ENCODE results near the gene PLRG1. TPM values are rescaled to one million over a fixed set of nuclear protein-coding genes. Genes with fewer than 3 reads are reported as not detected.

PLRG1 gene
- polyA plus RNA-seq, 1 donor from 2014 or later, result 133 TPM

- Histone ChIP-seq H3K36me3 (ENCODE audit: insufficient read depth, low read length) (no peaks in the 10 kb centered on the region), H4K20me1 (ENCODE audit: insufficient read depth) (no peaks in the 10 kb centered on the region), H2AFZ (ENCODE audit: low read depth, low read length) (no peak within 1 kb of the TSS), H3K79me2 (replicated peaks; ENCODE audit: insufficient read depth, low read length) (no peaks in the 10 kb centered on the region), H3K27me3 (ENCODE audit: insufficient read depth, low read depth, low read length) (no peaks in the 10 kb centered on the region), H3K9me2 (ENCODE audit: insufficient read depth, low read length) (no peaks in the 10 kb centered on the region), H3F3A (ENCODE audit: insufficient read depth, low read length, poor library complexity, severe bottlenecking) (no peaks in the 10 kb centered on the region), H3K4me3 (ENCODE audit: low read length) (no peak within 1 kb of the TSS), H3K9me3 (ENCODE audit: low read length) (no peaks in the 10 kb centered on the region), H3K4me2 (ENCODE audit: low read length) (no peak within 1 kb of the TSS), H3K27ac (ENCODE audit: low read length) (no peak within 1 kb of the TSS), H3K9ac (ENCODE audit: low read length) (no peak within 1 kb of the TSS)
- TF ChIP-seq CTCF (IDR thresholded peaks at IDR 0.05; ENCODE audit: poor library complexity, severe bottlenecking) (no peak), TAF1 (IDR thresholded peaks at IDR 0.05; ENCODE audit: low read depth) (no peak), EZH2 (IDR thresholded peaks at IDR 0.05; ENCODE audit: borderline replicate concordance, insufficient read depth, low read length, poor library complexity, severe bottlenecking) (no peak), EP300 (conservative IDR thresholded peaks at IDR 0.05; ENCODE audit: poor library complexity, severe bottlenecking) (no peak), MXI1 (conservative IDR thresholded peaks at IDR 0.05; ENCODE audit: poor library complexity, severe bottlenecking) (no peak), SMC3 (conservative IDR thresholded peaks at IDR 0.05; ENCODE audit: poor library complexity) (no peak), POLR2AphosphoS5 (IDR thresholded peaks at IDR 0.05) (no peak), RAD21 (conservative IDR thresholded peaks at IDR 0.05) (no peak)
- TF ChIP-seq, protein P1, sequence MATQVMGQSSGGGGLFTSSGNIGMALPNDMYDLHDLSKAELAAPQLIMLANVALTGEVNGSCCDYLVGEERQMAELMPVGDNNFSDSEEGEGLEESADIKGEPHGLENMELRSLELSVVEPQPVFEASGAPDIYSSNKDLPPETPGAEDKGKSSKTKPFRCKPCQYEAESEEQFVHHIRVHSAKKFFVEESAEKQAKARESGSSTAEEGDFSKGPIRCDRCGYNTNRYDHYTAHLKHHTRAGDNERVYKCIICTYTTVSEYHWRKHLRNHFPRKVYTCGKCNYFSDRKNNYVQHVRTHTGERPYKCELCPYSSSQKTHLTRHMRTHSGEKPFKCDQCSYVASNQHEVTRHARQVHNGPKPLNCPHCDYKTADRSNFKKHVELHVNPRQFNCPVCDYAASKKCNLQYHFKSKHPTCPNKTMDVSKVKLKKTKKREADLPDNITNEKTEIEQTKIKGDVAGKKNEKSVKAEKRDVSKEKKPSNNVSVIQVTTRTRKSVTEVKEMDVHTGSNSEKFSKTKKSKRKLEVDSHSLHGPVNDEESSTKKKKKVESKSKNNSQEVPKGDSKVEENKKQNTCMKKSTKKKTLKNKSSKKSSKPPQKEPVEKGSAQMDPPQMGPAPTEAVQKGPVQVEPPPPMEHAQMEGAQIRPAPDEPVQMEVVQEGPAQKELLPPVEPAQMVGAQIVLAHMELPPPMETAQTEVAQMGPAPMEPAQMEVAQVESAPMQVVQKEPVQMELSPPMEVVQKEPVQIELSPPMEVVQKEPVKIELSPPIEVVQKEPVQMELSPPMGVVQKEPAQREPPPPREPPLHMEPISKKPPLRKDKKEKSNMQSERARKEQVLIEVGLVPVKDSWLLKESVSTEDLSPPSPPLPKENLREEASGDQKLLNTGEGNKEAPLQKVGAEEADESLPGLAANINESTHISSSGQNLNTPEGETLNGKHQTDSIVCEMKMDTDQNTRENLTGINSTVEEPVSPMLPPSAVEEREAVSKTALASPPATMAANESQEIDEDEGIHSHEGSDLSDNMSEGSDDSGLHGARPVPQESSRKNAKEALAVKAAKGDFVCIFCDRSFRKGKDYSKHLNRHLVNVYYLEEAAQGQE (IDR thresholded peaks at IDR 0.05; ENCODE audit: borderline replicate concordance), result no peak
Observed at GRCh38 chr4:154590329-154591006, 40.3 kb upstream of the PLRG1 start, which contains the start of gene FGA. FGA (minus strand) TSS chr4:154590742; CDS start chr4:154590687, 55 bp downstream.

DNA sequence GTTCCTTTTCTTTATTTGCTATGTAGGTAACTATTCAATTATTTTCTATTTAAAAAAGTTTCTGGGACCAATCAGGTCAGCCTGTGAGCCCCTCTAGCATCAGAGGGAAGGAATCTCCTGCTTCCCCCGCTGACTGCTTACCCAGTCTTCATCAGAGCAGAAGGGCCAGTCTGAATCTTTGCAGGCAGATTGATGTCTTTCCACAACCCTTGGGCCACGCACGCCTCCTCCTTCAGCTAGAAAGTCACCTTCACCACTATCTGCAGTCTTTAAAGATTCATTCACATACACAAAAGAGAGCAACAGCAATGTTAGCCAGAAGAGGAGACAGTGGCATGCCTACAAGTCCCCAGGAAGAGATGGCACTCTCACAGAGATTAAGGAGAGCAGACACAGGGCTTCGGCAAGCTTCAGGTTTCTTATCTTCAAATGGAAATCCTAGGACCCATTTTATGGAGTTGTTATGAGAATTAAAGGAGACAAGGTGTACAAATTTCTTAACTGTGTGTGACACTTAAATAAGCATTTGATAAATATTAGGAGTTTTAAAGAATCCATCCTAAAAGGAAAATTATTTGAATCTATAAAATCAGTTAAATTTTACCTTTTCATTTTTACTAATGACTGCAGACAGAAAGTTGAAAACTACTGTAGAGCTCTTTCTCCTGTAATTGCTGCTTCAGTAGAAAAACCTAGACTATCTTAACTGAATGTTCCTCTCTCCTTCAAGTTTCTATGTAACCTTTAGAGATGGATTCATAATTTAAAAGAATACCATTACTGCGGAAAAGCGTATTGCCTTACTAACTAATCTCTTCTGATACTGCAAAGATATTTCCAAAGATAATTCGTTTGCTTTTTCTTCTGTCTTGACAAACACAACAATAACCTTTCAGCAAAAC, 39.3 kb upstream of the PLRG1 start:
- Histone ChIP-seq H3K9ac (ENCODE audit: low read length) (no peak overlapping the region), H3K79me2 (replicated peaks; ENCODE audit: insufficient read depth, low read length) (no peaks in the 10 kb centered on the region), H3F3A (ENCODE audit: insufficient read depth, low read length, poor library complexity, severe bottlenecking) (no peaks in the 10 kb centered on the region), H2AFZ (ENCODE audit: low read depth, low read length) (no peak overlapping the region), H3K36me3 (ENCODE audit: insufficient read depth, low read length) (no peaks in the 10 kb centered on the region), H3K27me3 (ENCODE audit: insufficient read depth, low read depth, low read length) (no peaks in the 10 kb centered on the region), H3K4me3 (ENCODE audit: low read length) (no peak overlapping the region), H3K4me2 (ENCODE audit: low read length) (no peak overlapping the region), H4K20me1 (ENCODE audit: insufficient read depth) (no peaks in the 10 kb centered on the region), H3K9me3 (ENCODE audit: low read length) (no peaks in the 10 kb centered on the region), H3K9me2 (ENCODE audit: insufficient read depth, low read length) (no peaks in the 10 kb centered on the region), H3K27ac (ENCODE audit: low read length) (no peak overlapping the region)
- TF ChIP-seq EP300 (conservative IDR thresholded peaks at IDR 0.05; ENCODE audit: poor library complexity, severe bottlenecking) (no peak), TAF1 (IDR thresholded peaks at IDR 0.05; ENCODE audit: low read depth) (no peak), EZH2 (IDR thresholded peaks at IDR 0.05; ENCODE audit: borderline replicate concordance, insufficient read depth, low read length, poor library complexity, severe bottlenecking) (no peak), CTCF (IDR thresholded peaks at IDR 0.05; ENCODE audit: poor library complexity, severe bottlenecking) (no peak), POLR2AphosphoS5 (IDR thresholded peaks at IDR 0.05) (no peak), RAD21 (conservative IDR thresholded peaks at IDR 0.05) (no peak), SMC3 (conservative IDR thresholded peaks at IDR 0.05; ENCODE audit: poor library complexity) (no peak), MXI1 (conservative IDR thresholded peaks at IDR 0.05; ENCODE audit: poor library complexity, severe bottlenecking) (no peak)
- TF ChIP-seq, protein P1 (IDR thresholded peaks at IDR 0.05; ENCODE audit: borderline replicate concordance), result no peak

Measured in neural cell (in vitro differentiated cells).